ENCODE measurements around the gene HSD17B8. TPM values are rescaled to one million over a fixed set of nuclear protein-coding genes. Genes with fewer than 3 reads are reported as not detected.

The HSD17B8 gene
- polyA plus RNA-seq, 1 donor (not counting 4 experiments of a cell fraction or from before 2014, with no cell fraction given), result 18.6 TPM

DNA sequence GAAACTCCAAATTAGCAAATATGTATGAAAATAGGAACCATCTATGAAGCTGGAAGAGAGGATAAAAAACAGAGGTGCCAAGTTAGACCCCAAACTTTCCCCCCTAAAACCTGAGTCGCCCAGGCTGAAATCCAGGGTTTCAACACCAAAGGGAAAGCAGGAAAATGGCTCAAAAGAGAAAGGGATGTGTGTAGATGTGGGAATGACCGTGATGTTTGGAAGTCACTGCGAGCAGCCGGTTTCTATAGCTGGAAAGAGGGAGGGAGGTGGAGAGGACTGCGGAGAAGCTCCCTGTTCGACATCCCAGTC, 8.4 kb downstream of the HSD17B8 start:
- DNase-seq (ENCODE audit: low read depth, low spot score), result no peak
- no peaks in the 10 kb centered on the region for H4K20me1 ChIP-seq (ENCODE audit: control insufficient read depth, extremely low read depth, insufficient read depth, low read length)
- no peaks in the 10 kb centered on the region for H3K27me3 ChIP-seq (ENCODE audit: control insufficient read depth, extremely low read depth, insufficient read depth, low read length)
- H3K79me2 ChIP-seq (ENCODE audit: control insufficient read depth, insufficient read depth, low read length), result no peaks in the 10 kb centered on the region
- no peak for FAIRE-seq
- peak overlapping the region; percentile 31 to 64 (median 61) for H3K4me3 ChIP-seq (ENCODE audit: control insufficient read depth in 2 of 3, extremely low read depth in 1 of 3, insufficient read depth in 2 of 3, low read depth in 1 of 3, low read length in 3 of 3)
- H2AFZ ChIP-seq (ENCODE audit: control insufficient read depth, low read length), result peak overlapping the region; percentile 77
- H3K9me1 ChIP-seq (ENCODE audit: control insufficient read depth, extremely low read depth, insufficient read depth, low read length), result no peaks in the 10 kb centered on the region
- TF ChIP-seq CTCF (optimal IDR thresholded peaks at IDR 0.05 in 1 of 3, IDR thresholded peaks at IDR 0.05 in 1 of 3, conservative IDR thresholded peaks at IDR 0.05 in 1 of 3; ENCODE audit: extremely low read depth in 1 of 3, insufficient read depth in 2 of 3, low read length in 3 of 3) (no peak), EZH2 (IDR thresholded peaks at IDR 0.05; ENCODE audit: low read length) (no peak)
- no peaks in the 10 kb centered on the region for H3K9me3 ChIP-seq (ENCODE audit: control insufficient read depth, low read depth, low read length)
- H3K27ac ChIP-seq (ENCODE audit: control insufficient read depth, insufficient read depth, low read length), result no peak overlapping the region
- H3K9ac ChIP-seq (ENCODE audit: control insufficient read depth, extremely low read depth, insufficient read depth, low read length), result peak overlapping the region; percentile 69
- H3K36me3 ChIP-seq (ENCODE audit: control insufficient read depth in 2 of 2, extremely low read depth in 1 of 2, insufficient read depth in 2 of 2, low read length in 2 of 2), result peaks cover 3 to 13% of the 10 kb centered on the region in 2 experiments
- peaks cover 28% of the 10 kb centered on the region for H3K4me1 ChIP-seq (ENCODE audit: control insufficient read depth, extremely low read depth, insufficient read depth, low read length)
- dilution Hi-C loops (cut with MboI; ENCODE audit: extremely low pct_ligation_motif_present, low sequenced_read_pairs), result no loop called here
- peak overlapping the region; percentile 82 for H3K4me2 ChIP-seq (ENCODE audit: control insufficient read depth, extremely low read depth, insufficient read depth, low read depth, low read length)

DNA sequence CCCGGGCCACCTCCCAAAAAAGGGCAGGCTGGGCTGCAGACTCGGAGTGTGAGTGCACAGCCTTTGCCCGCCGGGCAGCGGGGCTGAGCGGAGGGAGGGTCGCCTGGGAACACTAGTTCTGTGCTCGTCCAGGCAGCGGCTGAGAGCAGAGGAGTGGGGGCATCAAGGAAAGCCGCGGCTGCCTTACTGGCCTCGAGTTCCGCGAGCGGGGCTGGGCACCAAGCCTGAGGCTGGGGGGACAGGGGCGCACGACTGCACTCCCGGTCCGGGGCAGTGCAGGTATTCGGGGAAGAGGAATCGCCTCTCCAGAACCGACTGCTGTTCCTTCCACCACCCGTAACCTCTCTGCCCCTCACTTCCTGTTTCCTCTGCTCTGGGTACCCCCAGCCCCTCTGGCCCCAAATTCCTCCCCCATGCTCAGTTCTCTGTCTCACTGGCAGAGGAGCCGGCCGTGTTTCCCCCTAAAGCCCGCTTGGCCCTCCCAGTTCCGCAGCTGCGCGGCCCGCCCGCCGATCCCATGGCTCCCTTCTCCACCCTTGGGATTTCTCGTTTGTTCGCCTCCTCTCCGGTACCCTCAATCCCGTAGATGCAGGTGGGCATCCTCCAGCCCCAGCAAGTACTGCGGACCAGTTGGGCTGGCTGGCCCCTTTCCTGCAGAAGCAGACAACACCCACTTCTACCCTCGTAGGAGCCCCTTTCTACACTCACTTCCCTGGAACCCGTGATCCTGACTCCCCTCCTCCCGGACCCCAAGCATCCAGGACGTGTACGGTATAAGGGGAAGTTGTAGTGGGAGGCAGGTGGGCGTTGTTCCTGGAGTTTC, 8.9 kb downstream of the HSD17B8 start:
- peak overlapping the region; percentile 82 for H3K4me2 ChIP-seq (ENCODE audit: control insufficient read depth, extremely low read depth, insufficient read depth, low read depth, low read length)
- peak; percentile 31 for TF ChIP-seq EZH2 (IDR thresholded peaks at IDR 0.05; ENCODE audit: low read length)
- TF ChIP-seq CTCF (optimal IDR thresholded peaks at IDR 0.05 in 1 of 3, IDR thresholded peaks at IDR 0.05 in 1 of 3, conservative IDR thresholded peaks at IDR 0.05 in 1 of 3; ENCODE audit: extremely low read depth in 1 of 3, insufficient read depth in 2 of 3, low read length in 3 of 3), result no peak
- FAIRE-seq (no peak), DNase-seq (ENCODE audit: low read depth, low spot score) (no peak)
- H3K4me1 ChIP-seq (ENCODE audit: control insufficient read depth, extremely low read depth, insufficient read depth, low read length), result peaks cover 33% of the 10 kb centered on the region
- no peaks in the 10 kb centered on the region for H3K9me3 ChIP-seq (ENCODE audit: control insufficient read depth, low read depth, low read length)
- no peaks in the 10 kb centered on the region for H3K27me3 ChIP-seq (ENCODE audit: control insufficient read depth, extremely low read depth, insufficient read depth, low read length)
- peak overlapping the region; percentile 69 for H3K9ac ChIP-seq (ENCODE audit: control insufficient read depth, extremely low read depth, insufficient read depth, low read length)
- no peak overlapping the region for H3K27ac ChIP-seq (ENCODE audit: control insufficient read depth, insufficient read depth, low read length)
- peaks cover 3 to 13% of the 10 kb centered on the region in 2 experiments for H3K36me3 ChIP-seq (ENCODE audit: control insufficient read depth in 2 of 2, extremely low read depth in 1 of 2, insufficient read depth in 2 of 2, low read length in 2 of 2)
- no peaks in the 10 kb centered on the region for H3K79me2 ChIP-seq (ENCODE audit: control insufficient read depth, insufficient read depth, low read length)
- peak overlapping the region; percentile 77 for H2AFZ ChIP-seq (ENCODE audit: control insufficient read depth, low read length)
- dilution Hi-C loops (cut with MboI; ENCODE audit: extremely low pct_ligation_motif_present, low sequenced_read_pairs), result no loop called here
- no peaks in the 10 kb centered on the region for H4K20me1 ChIP-seq (ENCODE audit: control insufficient read depth, extremely low read depth, insufficient read depth, low read length)
- no peaks in the 10 kb centered on the region for H3K9me1 ChIP-seq (ENCODE audit: control insufficient read depth, extremely low read depth, insufficient read depth, low read length)
- peak overlapping the region; percentile 31 to 64 (median 61) for H3K4me3 ChIP-seq (ENCODE audit: control insufficient read depth in 2 of 3, extremely low read depth in 1 of 3, insufficient read depth in 2 of 3, low read depth in 1 of 3, low read length in 3 of 3)

All from keratinocyte (primary cell).